Measurements from ENCODE around the gene CDKN1A.
A peak's percentile ranks its signal among the peaks of the same experiment; 100 is the strongest.

The CDKN1A gene

DNA sequence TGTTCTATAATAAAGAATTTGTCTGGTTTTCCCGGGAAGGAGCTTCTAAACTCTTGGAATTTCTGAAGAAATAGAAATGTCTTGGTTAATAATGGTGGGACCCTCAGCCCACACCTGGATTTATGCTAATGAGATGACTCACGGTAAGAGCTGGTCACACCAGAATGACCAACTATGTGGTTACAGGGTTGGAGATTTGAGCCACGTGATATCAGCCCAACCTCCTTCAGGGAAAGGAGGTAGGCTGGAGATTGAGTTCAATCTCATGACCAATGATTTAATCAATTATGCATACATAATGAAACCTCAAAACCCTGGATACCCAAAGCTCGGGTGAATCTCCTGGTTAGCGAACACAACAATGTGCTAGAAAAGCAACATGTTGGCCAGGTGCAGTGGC lies 22.1 kb upstream of the CDKN1A start:
- no peak for DNase-seq

DNA sequence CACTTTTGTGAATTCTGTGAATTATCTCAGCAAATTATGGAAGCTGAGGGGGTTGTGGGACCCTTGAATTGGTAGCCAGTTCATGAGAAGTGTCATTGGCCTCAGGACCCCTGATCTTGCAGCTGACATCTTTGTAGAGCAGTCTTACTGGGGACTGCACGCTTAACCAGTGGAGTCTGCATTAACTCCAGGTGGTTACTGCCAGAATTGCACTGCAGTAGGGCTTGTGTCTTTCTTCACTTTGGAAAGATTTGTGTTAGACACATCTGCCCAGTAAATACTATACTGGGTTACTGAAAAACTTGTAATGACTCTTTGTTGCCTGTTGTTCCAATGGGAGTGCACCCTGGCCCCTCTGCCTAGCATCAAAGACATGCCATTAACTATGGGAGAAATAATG lies 21.2 kb upstream of the CDKN1A start:
- no peak for DNase-seq

DNA sequence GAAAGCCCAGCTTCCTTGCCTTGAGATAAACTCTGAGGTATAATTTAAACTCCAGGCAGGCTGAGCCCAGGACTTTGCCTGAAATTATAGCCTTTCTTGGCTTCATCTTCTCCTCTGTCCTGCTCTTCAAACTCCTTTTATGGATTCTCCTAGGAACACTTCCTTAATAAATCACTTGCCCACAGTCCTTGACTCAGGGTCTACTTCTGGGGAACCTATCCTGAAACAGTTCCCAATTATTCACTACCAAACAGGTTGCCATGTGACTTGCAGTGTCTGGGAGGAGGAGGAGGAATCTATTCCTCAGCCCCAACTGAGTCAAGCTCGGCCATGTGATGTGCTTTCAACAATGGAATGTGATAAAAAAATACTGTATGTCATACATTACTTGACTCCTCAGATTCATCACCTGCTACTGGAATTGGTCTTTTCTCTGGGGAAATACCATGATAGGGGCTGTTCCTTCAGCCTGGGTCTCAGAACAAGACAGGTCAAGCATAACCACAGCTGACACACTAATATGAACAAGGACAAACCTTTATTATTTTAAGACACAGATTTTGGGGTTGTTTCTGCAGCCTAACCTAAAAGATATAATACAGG lies 20.5 kb upstream of the CDKN1A start:
- no peak for DNase-seq

DNA sequence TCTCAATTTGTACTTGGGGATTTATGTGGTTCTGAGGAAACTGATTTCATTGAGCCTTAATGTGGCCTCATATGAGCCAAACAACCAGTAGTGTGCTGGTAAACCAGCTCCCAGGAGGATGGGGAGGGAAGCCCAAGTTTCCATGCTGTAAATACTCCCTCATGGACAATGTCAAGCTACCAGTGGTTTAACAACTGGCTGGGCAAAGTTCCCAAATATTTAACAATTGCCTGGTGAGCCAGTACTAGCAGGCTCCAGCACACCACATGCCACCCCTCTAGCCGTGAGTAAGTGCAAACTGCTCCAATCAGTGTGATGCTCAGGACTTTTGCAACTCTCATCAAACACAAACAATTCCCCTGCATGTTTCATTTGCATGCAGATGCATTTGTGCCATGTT lies 19.2 kb upstream of the CDKN1A start:
- no peak for DNase-seq

DNA sequence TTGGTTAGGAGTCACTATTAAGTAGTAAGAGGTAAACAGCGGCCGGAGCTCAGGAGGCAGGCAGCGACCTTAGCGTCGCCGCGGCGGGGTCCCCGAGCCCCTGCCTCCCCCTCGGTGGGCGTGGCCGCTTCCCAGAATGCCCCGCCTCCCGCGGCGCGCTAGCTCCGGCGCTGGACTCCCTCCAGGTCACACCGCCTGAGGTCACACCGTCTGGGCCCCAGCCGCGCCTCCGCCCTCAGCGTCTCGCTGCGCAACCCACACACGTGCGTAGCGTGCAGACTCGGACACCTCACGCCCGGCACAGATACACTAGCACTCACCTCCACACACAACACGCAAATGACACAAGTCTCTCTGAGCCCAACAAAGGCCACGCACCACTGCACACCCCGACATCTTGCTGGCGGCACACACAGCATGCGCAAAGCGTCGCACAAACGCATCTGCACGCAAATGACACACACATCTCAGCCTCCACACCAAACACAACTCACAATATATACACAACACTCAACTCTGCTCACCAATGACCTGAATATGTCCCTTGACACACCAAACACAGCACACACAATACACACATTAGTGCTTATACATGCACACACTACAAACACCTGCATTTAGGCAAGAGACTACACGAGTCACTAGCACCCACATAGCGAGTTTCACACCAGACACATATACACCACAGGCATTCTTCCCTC lies 17.6 kb upstream of the CDKN1A start:
- no peak for DNase-seq

DNA sequence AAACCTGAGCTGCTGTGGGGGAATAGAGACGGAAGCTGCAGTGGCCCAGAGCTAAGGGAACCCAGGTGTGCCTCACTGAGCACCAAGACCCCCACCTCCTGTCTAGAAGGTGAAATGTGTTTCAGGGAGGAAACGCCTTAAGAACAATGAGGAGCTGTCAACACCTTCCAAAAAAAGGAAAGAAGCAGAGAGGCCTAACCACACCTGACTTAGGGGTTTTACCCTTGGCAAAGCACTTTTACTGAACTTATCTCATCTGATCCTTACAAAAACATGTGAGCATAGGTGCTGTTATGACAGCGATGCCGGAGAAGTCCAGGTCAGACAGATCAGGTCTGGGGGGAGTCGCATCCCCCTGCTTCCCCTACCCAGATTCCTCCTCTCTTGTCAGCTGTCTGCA lies 16.1 kb upstream of the CDKN1A start:
- no peak for DNase-seq

DNA sequence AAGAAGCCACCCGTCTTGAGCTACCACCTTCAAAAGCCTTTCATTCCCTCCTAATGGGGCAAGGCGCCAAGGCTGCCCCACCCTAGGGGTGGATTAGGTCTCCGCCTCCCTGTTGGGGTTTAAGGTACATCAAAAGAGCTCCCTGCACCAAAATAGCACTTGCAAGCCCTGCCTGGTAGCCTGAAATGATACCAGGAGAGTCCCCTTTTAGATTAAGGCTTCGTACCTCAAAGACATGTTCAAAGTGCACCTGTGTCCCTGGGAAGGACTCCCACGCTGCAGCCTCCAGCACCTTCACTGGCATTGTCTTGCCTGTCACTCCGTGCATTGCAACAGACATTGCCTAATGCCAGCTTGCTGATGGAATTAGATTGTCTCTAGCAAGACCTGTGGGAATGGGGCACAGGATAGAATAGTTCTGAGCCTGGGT lies 15.7 kb upstream of the CDKN1A start:
- no peak for DNase-seq

DNA sequence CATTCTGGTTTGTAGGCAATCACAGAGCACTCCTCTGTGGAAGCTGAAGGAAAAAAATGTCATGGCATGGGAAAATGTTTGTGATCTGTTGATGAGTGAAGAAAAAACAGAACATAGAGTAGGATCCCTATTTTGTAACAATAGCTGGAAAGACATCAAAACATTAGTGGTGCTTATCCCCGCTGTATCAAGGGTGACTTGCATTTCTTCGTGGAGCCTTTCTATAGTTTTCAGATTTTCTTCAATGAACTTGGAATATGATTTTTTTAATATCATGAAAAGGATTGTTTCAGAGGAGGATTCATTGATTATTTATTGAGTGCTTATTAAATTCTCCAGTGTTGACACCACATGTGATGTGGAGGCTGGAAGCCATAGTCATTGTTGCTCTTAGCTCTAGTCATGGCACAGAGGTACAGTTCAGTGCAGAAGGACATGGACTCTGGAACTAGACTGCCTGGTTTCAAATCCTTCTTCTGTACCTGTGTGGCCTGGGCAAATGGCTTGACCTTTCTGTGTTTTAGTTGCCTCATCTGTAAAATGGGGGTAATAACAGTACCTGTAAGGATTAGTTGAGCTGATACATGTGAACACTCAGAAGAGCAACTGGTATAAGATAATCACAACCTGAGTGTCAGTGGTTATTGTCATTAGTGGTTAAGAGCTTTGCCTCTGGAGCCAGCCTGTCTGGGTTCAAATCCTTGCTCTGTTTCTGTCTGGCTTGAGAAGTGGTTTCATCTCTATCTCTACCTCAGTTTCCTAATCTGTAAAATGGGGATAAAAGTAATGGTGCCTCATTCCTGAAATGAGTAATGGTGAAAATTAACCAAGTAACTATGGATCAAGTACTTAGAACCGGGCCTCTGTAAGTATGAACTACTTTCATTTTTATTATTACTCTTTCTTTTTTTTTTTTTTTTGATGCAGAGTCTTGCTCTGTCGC lies 14.7 kb upstream of the CDKN1A start:
- DNase-seq = no peak

DNA sequence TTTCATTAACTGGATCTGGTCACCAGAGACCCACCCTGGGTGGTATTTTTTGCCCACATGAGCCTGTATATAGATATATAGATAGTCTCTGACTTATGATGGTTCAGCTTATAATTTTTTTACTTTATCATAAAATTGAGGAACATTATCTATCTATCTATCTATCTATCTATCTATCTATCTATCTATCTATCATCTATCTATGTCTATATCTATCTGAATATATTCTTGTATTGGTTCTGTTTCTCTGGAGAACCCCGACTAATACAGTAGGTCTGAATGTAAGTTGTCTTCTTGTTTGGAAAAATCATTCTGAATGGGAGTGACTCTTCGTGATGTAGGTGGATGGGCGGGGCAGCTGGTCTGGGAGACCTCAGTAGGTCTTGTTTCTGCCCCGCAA lies 13.3 kb upstream of the CDKN1A start:
- DNase-seq = no peak

DNA sequence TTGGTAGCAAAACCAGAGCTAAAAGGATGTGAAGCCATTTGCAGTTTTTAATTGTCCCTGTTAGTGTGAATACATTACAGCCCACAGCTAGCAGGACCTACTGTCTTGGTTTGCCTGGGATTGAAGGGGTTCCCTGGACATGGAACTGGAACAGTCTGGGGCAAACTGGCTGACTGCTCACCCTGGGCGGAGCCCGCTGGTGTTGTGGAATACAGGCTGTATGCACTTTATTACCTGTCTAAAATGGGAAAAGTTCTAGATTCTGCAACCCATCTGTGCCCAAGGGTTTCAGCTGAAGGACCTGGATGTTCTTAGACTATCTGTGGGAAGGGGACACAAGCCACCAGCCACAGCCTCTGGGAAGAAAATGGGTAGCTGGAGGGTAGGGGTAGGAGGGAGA lies 12.2 kb upstream of the CDKN1A start:
- no peak for DNase-seq

DNA sequence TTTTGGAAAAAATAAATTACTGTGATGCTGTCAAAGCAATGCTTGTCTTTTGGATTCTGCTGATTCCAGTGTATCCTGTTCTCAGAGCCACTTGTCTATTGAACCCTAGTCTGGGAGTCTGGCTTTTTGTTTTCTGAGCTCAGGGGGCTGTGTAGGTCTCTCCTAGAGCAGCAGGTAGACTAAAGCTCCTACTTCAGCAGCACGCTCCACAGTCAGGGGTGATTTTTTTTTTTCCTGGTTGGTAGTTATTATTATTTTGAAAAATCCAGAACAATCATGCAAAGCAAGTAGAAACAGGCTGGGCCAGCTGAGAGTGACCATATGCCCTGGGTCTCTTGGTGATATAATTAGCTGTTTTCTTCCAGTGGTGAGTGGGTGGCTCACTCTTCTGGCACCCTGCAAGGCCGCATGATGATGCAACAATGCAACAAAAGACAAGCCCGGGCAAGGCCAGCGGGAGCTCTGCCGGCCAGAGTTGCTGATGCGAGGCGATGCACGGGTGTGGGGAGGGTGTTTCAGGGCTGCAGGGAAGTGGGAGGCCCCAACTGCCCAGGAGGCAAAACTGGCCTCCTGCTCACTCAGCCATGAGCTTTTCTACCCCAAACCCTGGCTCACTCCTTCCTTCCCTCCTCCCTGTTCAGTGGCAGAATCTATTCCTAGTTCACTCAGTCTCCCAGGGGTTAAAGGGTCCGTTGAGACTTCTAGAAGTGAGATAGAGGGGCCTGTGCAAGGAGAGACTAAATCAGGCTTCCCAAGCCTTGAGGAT lies 11.5 kb upstream of the CDKN1A start:
- peak; percentile 54 for DNase-seq

DNA sequence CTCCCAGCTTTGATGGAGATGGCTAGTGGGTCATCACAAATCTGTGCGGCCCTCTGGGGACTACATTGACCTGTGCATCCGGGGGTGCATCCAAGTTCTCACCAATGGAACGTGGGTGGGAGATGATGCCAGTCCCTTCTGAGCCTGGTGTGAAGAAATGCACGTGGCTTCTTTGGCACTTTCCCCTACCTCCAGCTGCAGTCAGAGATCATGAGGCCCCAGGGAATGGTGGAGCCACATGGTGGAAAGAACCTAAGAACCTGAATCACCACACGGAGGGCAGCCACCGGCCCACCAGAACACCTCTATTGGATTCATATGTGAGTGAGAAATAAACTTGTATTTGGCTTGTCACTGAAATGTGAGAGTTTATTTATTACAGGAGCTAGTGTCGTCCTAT lies 9.9 kb upstream of the CDKN1A start:
- DNase-seq = no peak

DNA sequence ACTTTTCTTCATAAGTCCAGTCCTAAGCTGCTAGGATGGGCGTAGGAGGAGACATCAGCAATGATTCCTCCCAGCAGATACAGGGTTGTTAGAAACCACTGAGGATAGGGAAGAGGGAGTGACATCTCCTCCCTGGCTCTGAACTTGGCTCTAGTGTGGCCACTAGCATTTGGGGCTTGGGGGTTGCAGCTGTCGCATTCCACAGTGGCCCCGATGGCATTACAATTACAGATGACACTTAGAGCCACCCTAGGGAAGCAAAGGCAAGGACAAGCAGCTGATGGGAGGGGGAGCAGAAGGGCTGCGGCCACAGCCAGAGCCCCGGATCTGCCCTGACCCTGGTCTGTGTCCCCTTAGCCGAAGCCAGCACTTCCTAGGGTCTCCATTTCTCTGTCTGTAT lies 9.5 kb upstream of the CDKN1A start:
- DNase-seq = no peak

DNA sequence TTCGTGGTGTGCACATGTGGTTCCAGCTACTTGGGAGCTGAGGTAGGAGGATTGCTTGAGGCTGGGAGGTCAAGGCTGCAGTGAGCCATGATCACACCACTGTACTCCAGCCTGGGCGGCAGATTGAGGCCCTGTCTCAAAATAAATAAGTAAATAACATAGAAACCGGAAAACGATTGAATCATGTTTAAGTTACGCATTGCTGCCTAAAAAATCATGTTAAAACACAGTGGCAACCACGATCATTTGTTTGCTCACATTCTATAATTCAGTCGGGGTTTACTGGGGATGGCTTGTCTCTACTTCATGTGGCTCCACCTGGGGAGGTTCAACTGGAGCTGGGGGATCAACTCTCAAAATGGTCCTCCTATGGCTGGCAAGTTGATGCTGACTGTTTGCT lies 8.2 kb upstream of the CDKN1A start:
- no peak for DNase-seq

DNA sequence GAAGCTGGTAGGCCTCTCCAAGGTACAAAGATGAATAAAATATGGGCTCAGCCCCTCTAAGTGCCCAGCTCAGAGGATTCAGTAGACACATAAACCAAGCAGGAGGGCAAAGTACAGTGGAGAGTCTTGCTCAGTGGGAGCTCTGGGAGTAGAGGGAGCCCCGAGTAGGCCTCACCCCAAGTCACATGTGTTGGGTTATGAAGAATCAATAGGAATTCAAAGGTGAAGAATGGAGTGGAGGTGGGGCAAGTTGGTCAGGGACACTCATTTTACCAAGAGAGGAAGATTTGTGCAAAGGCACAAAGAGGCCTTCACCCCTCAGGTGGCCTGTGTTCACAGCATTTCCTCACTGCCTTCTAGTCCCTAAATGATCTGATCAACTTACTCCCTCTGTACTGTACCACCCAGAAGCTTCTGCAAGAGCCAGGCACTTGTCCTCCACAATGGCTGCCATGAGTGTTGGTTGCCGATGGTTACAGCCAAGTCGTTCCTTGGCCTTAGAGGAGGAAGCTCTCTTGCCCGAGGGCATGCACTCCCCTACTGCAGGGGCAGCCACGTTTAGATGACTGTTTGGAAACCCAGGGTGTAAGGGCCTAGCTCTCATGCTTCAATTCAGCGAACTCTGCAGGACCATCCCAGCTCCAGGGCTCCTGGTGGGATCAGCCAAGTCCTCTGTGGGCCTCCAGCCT lies 6.7 kb upstream of the CDKN1A start:
- no peak for DNase-seq

DNA sequence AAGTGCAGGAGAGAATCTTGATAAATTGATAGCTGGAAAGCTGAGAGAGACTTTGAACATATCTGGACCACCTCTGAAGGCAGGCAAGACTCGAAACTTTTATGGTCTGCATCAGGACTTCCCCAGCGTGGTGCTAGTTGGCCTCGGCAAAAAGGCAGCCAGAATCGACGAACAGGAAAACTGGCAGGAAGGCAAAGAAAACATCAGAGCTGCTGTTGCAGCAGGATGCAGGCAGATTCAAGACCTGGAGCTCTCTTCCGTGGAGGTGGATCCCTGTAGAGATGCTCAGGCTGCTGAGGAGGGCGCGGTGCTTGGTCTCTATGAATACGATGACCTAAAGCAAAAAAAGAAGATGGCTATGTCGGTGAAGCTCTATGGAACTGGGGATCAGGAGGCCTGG lies 4.6 kb upstream of the CDKN1A start:
- no peak for DNase-seq

DNA sequence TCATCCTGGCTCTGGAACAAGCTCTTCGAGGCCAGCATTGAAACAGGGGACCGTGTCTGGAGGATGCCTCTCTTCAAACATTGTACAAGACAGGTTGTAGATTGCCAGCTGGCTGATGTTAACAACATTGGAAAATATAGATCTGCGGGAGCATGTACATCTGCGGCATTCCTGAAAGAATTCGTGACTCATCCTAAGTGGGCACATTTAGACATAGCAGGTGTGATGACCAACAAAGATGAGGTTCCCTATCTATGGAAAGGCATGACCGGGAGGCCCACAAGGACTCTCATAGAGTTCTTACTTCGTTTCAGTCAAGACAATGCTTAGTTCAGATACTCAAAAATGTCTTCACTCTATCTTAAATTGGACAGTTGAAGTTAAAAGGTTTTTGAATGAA lies 3.6 kb upstream of the CDKN1A start:
- no peak for DNase-seq

DNA sequence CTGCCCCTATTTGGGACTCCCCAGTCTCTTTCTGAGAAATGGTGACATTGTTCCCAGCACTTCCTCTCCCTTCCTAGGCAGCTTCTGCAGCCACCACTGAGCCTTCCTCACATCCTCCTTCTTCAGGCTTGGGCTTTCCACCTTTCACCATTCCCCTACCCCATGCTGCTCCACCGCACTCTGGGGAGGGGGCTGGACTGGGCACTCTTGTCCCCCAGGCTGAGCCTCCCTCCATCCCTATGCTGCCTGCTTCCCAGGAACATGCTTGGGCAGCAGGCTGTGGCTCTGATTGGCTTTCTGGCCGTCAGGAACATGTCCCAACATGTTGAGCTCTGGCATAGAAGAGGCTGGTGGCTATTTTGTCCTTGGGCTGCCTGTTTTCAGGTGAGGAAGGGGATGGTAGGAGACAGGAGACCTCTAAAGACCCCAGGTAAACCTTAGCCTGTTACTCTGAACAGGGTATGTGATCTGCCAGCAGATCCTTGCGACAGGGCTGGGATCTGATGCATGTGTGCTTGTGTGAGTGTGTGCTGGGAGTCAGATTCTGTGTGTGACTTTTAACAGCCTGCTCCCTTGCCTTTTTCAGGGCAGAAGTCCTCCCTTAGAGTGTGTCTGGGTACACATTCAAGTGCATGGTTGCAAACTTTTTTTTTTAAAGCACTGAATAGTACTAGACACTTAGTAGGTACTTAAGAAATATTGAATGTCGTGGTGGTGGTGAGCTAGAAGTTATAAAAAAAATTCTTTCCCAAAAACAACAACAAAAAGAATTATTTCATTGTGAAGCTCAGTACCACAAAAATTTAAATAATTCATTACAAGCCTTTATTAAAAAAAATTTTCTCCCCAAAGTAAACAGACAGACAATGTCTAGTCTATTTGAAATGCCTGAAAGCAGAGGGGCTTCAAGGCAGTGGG lies 2.1 kb upstream of the CDKN1A start:
- no peak for DNase-seq

DNA sequence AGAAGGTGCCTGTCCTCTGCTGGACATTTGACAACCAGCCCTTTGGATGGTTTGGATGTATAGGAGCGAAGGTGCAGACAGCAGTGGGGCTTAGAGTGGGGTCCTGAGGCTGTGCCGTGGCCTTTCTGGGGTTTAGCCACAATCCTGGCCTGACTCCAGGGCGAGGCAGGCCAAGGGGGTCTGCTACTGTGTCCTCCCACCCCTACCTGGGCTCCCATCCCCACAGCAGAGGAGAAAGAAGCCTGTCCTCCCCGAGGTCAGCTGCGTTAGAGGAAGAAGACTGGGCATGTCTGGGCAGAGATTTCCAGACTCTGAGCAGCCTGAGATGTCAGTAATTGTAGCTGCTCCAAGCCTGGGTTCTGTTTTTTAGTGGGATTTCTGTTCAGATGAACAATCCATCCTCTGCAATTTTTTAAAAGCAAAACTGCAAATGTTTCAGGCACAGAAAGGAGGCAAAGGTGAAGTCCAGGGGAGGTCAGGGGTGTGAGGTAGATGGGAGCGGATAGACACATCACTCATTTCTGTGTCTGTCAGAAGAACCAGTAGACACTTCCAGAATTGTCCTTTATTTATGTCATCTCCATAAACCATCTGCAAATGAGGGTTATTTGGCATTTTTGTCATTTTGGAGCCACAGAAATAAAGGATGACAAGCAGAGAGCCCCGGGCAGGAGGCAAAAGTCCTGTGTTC lies 1.3 kb upstream of the CDKN1A start:
- no peak for DNase-seq

DNA sequence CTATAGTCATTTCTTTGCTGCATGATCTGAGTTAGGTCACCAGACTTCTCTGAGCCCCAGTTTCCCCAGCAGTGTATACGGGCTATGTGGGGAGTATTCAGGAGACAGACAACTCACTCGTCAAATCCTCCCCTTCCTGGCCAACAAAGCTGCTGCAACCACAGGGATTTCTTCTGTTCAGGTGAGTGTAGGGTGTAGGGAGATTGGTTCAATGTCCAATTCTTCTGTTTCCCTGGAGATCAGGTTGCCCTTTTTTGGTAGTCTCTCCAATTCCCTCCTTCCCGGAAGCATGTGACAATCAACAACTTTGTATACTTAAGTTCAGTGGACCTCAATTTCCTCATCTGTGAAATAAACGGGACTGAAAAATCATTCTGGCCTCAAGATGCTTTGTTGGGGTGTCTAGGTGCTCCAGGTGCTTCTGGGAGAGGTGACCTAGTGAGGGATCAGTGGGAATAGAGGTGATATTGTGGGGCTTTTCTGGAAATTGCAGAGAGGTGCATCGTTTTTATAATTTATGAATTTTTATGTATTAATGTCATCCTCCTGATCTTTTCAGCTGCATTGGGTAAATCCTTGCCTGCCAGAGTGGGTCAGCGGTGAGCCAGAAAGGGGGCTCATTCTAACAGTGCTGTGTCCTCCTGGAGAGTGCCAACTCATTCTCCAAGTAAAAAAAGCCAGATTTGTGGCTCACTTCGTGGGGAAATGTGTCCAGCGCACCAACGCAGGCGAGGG lies 594 bp upstream of the CDKN1A start:
- DNase-seq = no peak
